Measurements from ENCODE around the gene PPP6R3.
"Not testable (repeated sequence)": the region's sequence is repeated elsewhere in the genome, so short reads cannot be mapped to it uniquely, and the experiment has no call there.

The PPP6R3 gene

GRCh38 chr11:68433541-68433940 lies 27.0 kb upstream of the PPP6R3 start:
- DNase-seq (ENCODE audit: low spot score): no peak
- no peak for FAIRE-seq

- not testable (repeated sequence) for FAIRE-seq; DNase-seq (ENCODE audit: low spot score)
These were observed 26.4 kb upstream of the PPP6R3 start for GRCh38 chr11:68434159-68434558.

GRCh38 chr11:68436162-68436888 lies 24.2 kb upstream of the PPP6R3 start:
- FAIRE-seq (no peak), DNase-seq (ENCODE audit: low spot score) (no peak)

- peak; percentile 84 for DNase-seq (ENCODE audit: low spot score)
These were observed 23.3 kb upstream of the PPP6R3 start for GRCh38 chr11:68436985-68437926.

GRCh38 chr11:68437927-68438657 lies 22.5 kb upstream of the PPP6R3 start:
- FAIRE-seq: no peak
- DNase-seq (ENCODE audit: low spot score): no peak

More at GRCh38 chr11:68436985-68437926, 23.3 kb upstream of the PPP6R3 start:
- FAIRE-seq: peak; percentile 82

- FAIRE-seq (no peak), DNase-seq (ENCODE audit: low spot score) (no peak)
These were observed 21.8 kb upstream of the PPP6R3 start for GRCh38 chr11:68438658-68439259.

- FAIRE-seq (no peak), DNase-seq (ENCODE audit: low spot score) (no peak)
These were observed 21.0 kb upstream of the PPP6R3 start for GRCh38 chr11:68439355-68440065.

GRCh38 chr11:68440224-68440623 lies 20.3 kb upstream of the PPP6R3 start:
- no peak for DNase-seq (ENCODE audit: low spot score)
- FAIRE-seq: no peak

GRCh38 chr11:68441466-68442230 lies 18.9 kb upstream of the PPP6R3 start:
- FAIRE-seq: no peak
- no peak for DNase-seq (ENCODE audit: low spot score)

GRCh38 chr11:68442433-68442832 lies 18.1 kb upstream of the PPP6R3 start:
- DNase-seq (ENCODE audit: low spot score): no peak

GRCh38 chr11:68444566-68444965 lies 16.0 kb upstream of the PPP6R3 start:
- FAIRE-seq (no peak), DNase-seq (ENCODE audit: low spot score) (no peak)

More at GRCh38 chr11:68442433-68442832, 18.1 kb upstream of the PPP6R3 start:
- FAIRE-seq: no peak

- DNase-seq (ENCODE audit: low spot score) (no peak), FAIRE-seq (no peak)
These were observed 15.0 kb upstream of the PPP6R3 start for GRCh38 chr11:68445531-68446035.

- FAIRE-seq: no peak
- DNase-seq (ENCODE audit: low spot score): no peak
These were observed 14.4 kb upstream of the PPP6R3 start for GRCh38 chr11:68446046-68446725.

- DNase-seq (ENCODE audit: low spot score): peak; percentile 87
- peak; percentile 98 for FAIRE-seq
These were observed 13.3 kb upstream of the PPP6R3 start for GRCh38 chr11:68447015-68447801.

GRCh38 chr11:68447914-68448313 lies 12.6 kb upstream of the PPP6R3 start:
- not testable (repeated sequence) for DNase-seq (ENCODE audit: low spot score)
- peak; percentile 5 for FAIRE-seq

GRCh38 chr11:68448604-68449011 lies 11.9 kb upstream of the PPP6R3 start:
- FAIRE-seq (no peak), DNase-seq (ENCODE audit: low spot score) (no peak)

GRCh38 chr11:68449951-68450350 lies 10.6 kb upstream of the PPP6R3 start:
- no peak for DNase-seq (ENCODE audit: low spot score)
- FAIRE-seq: no peak

GRCh38 chr11:68450711-68451110 lies 9.8 kb upstream of the PPP6R3 start:
- FAIRE-seq (no peak), DNase-seq (ENCODE audit: low spot score) (no peak)
